HepG2 (cell line): ENCODE measurements around the gene PDRG1. TPM values are rescaled to one million over a fixed set of nuclear protein-coding genes. Genes with fewer than 3 reads are reported as not detected.

ENCODE experiments used
- polyA plus RNA-seq, 8 experiments: library from polyadenylated mRNA; depleted of rRNA in 3 of 8; stranded (reverse) in 7 of 8; unstranded in 1 of 8; fragments of >200 nt; fragmentation: Illumina TruSeq in 4 of 8; extraction: Trizol in 4 of 8; gene quantifications; 2 replicates each; pipeline versions ENCODE4 v1.2.1 to v1.2.3, GENCODE V29; 2011 to 2016; ENCODE audit warnings: low read depth in 4 of 8, missing spikeins in 1 of 8, mixed read lengths in 1 of 8; ENCODE audit not compliant: insufficient read depth in 1 of 8
- small RNA-seq, 3 experiments: library from RNA; depleted of rRNA; stranded (forward); fragments of <200 nt; gene quantifications; one replicate each; pipeline ENCODE3, GENCODE V24; 2012; ENCODE audit warnings: low read depth in 2 of 3, low replicate concordance in 1 of 3; ENCODE audit not compliant: insufficient read length in 3 of 3, insufficient read depth in 2 of 3
- total RNA-seq, 5 experiments: library from RNA; depleted of rRNA; stranded (reverse); fragments of >200 nt; fragmentation: Illumina TruSeq; extraction: Trizol; gene quantifications; 2 replicates each; pipeline ENCODE4 v1.2.3, GENCODE V29; 2016; ENCODE audit warnings: low read depth in 1 of 5

PDRG1 gene
- total and polyA plus RNA-seq, 2 of the 13 experiments (the other 11 are each of a cell fraction or from before 2014, with no cell fraction given): 16.6 to 18.0 TPM

Small RNAs within 50 kb of the gene (small RNA-seq; reads per million reads assigned to genes)
- gene RNU1-94P: 1.3 to 322 (median 3.4) reads per million in 3 experiments

Other genes with a start within 250 kb of the PDRG1 start
- gene BCL2L1, start 229.2 kb downstream of the PDRG1 start, total RNA-seq (2016; rRNA removed; fragmentation: Illumina TruSeq; extraction: Trizol): 164 and 200 TPM in 2 replicates
- 258 and 259 TPM in 2 replicates for gene BCL2L1, start 229.2 kb downstream of the PDRG1 start, polyA plus RNA-seq (2011; rRNA removed)
- 124 and 190 TPM in 2 replicates for gene TPX2, start 212.8 kb downstream of the PDRG1 start, total RNA-seq (2016; rRNA removed; fragmentation: Illumina TruSeq; extraction: Trizol)
- gene TPX2, start 212.8 kb downstream of the PDRG1 start, polyA plus RNA-seq (2011; rRNA removed): 20.0 and 34.3 TPM in 2 replicates
- 0.27 TPM in 1 of 2 replicates, not detected in the other for gene MYLK2, start 132.7 kb downstream of the PDRG1 start, total RNA-seq (2016; rRNA removed; fragmentation: Illumina TruSeq; extraction: Trizol)
- 0.04 TPM in 1 of 2 replicates, not detected in the other for gene MYLK2, start 132.7 kb downstream of the PDRG1 start, polyA plus RNA-seq (2011; rRNA removed)
- gene FOXS1, start 106.4 kb downstream of the PDRG1 start, total RNA-seq (2016; rRNA removed; fragmentation: Illumina TruSeq; extraction: Trizol): not detected in 2 replicates
- not detected in 2 replicates for gene FOXS1, start 106.4 kb downstream of the PDRG1 start, polyA plus RNA-seq (2011; rRNA removed)
- 0.18 and 0.93 TPM in 2 replicates for gene DUSP15, start 81.5 kb downstream of the PDRG1 start, total RNA-seq (2016; rRNA removed; fragmentation: Illumina TruSeq; extraction: Trizol)
- gene DUSP15, start 81.5 kb downstream of the PDRG1 start, polyA plus RNA-seq (2011; rRNA removed): 0.17 and 0.46 TPM in 2 replicates
- gene TTLL9, start 81.4 kb downstream of the PDRG1 start, total RNA-seq (2016; rRNA removed; fragmentation: Illumina TruSeq; extraction: Trizol): not detected in 2 replicates
- 0.05 TPM in 1 of 2 replicates, not detected in the other for gene TTLL9, start 81.4 kb downstream of the PDRG1 start, polyA plus RNA-seq (2011; rRNA removed)
- gene XKR7, start 16.1 kb upstream of the PDRG1 start, total RNA-seq (2016; rRNA removed; fragmentation: Illumina TruSeq; extraction: Trizol): not detected in 2 replicates
- not detected in 2 replicates for gene XKR7, start 16.1 kb upstream of the PDRG1 start, polyA plus RNA-seq (2011; rRNA removed)
- gene CCM2L, start 58.4 kb upstream of the PDRG1 start, total RNA-seq (2016; rRNA removed; fragmentation: Illumina TruSeq; extraction: Trizol): 0.15 TPM in 1 of 2 replicates, not detected in the other
- not detected in 2 replicates for gene CCM2L, start 58.4 kb upstream of the PDRG1 start, polyA plus RNA-seq (2011; rRNA removed)
- not detected in 2 replicates for gene HCK, start 100.2 kb upstream of the PDRG1 start, total RNA-seq (2016; rRNA removed; fragmentation: Illumina TruSeq; extraction: Trizol)
- gene HCK, start 100.2 kb upstream of the PDRG1 start, polyA plus RNA-seq (2011; rRNA removed): 0.04 and 0.10 TPM in 2 replicates
- 30.3 and 53.5 TPM in 2 replicates for gene TM9SF4, start 157.7 kb upstream of the PDRG1 start, total RNA-seq (2016; rRNA removed; fragmentation: Illumina TruSeq; extraction: Trizol)
- gene TM9SF4, start 157.7 kb upstream of the PDRG1 start, polyA plus RNA-seq (2011; rRNA removed): 171 and 183 TPM in 2 replicates